GM23248 (cell line): Measurements from ENCODE around the gene DPYD. TPM values are rescaled to one million over a fixed set of nuclear protein-coding genes. Genes with fewer than 3 reads are reported as not detected.
A peak's percentile ranks its signal among the peaks of the same experiment; 100 is the strongest.

Source experiments
- DNase-seq: peaks from one replicate; pipeline ENCODE4 v3.0.0-alpha.2; 2015
- H2AFZ ChIP-seq: fragments of 200-600 bp; sonication (generic); 2 replicates; pipeline ENCODE4 v1.6.1; 2016; ENCODE audit warnings: antibody characterized with exemption
- H3F3A ChIP-seq: fragments of 200-600 bp; sonication (generic); 2 replicates; pipeline ENCODE4 v1.6.1; 2016; ENCODE audit warnings: mild to moderate bottlenecking, antibody characterized with exemption, mixed run types; ENCODE audit not compliant: insufficient read depth
- H3K27ac ChIP-seq: fragments of 200-600 bp; sonication (generic); 2 replicates; pipeline ENCODE4 v1.5.1; 2016; ENCODE audit warnings: mild to moderate bottlenecking
- H3K27me3 ChIP-seq: fragments of 200-600 bp; sonication (generic); replicated peaks from 2 replicates; pipeline ENCODE4 v1.6.1; 2016; ENCODE audit warnings: mild to moderate bottlenecking; ENCODE audit not compliant: insufficient read depth
- H3K36me3 ChIP-seq: fragments of 200-600 bp; sonication (generic); 2 replicates; pipeline ENCODE4 v1.6.1; 2016; ENCODE audit warnings: low read depth, mild to moderate bottlenecking
- H3K4me1 ChIP-seq: fragments of 200-600 bp; sonication (generic); 2 replicates; pipeline ENCODE4 v1.6.1; 2016; ENCODE audit warnings: mild to moderate bottlenecking; ENCODE audit not compliant: insufficient read depth
- H3K4me2 ChIP-seq: fragments of 200-600 bp; sonication (generic); one replicate; pipeline ENCODE4 v1.6.1; 2016; ENCODE audit warnings: mild to moderate bottlenecking; ENCODE audit not compliant: unreplicated experiment
- H3K4me3 ChIP-seq: fragments of 200-600 bp; sonication (generic); 2 replicates; pipeline ENCODE4 v1.5.1; 2016; ENCODE audit warnings: mild to moderate bottlenecking
- H3K79me2 ChIP-seq: fragments of 200-600 bp; sonication (generic); 2 replicates; pipeline ENCODE4 v1.6.1; 2016; ENCODE audit warnings: mild to moderate bottlenecking; ENCODE audit not compliant: insufficient read depth
- H3K9ac ChIP-seq: fragments of 200-600 bp; sonication (generic); 2 replicates; pipeline ENCODE4 v1.6.1; 2016; ENCODE audit warnings: mild to moderate bottlenecking
- H3K9me2 ChIP-seq: fragments of 200-600 bp; sonication (generic); 2 replicates; pipeline ENCODE4 v1.6.1; 2016; ENCODE audit warnings: mixed run types, mild to moderate bottlenecking, moderate library complexity; ENCODE audit not compliant: insufficient read depth
- H3K9me3 ChIP-seq: fragments of 200-600 bp; sonication (generic); one replicate; pipeline ENCODE4 v1.6.1; 2017; ENCODE audit warnings: low read depth
- H4K20me1 ChIP-seq: fragments of 200-600 bp; sonication (generic); 2 replicates; pipeline ENCODE4 v1.6.0; 2016; ENCODE audit not compliant: insufficient read depth
- EZH2 ChIP-seq: fragments of 200-600 bp; sonication (generic); IDR thresholded peaks from 2 replicates; pipeline ENCODE4 v1.6.1; 2018; ENCODE audit warnings: antibody characterized with exemption, mild to moderate bottlenecking; ENCODE audit not compliant: insufficient read depth, poor library complexity, severe bottlenecking
- EZH2phosphoT487 ChIP-seq: fragments of 200-600 bp; sonication (generic); IDR thresholded peaks from 2 replicates; pipeline ENCODE4 v1.6.1; 2018; ENCODE audit warnings: antibody characterized with exemption, moderate library complexity, mild to moderate bottlenecking, low read depth; ENCODE audit not compliant: insufficient read depth
- WGBS, 2 experiments: methylation state at CpG; one replicate each; pipeline ENCODE4 v1.1.6; 2015 to 2017; ENCODE audit warnings: low lambda C conversion rate in 2 of 2, low coverage in 1 of 2; ENCODE audit errors: missing lambda C conversion rate in 2 of 2; 5-methylcytosine and 5-hydroxymethylcytosine counted together
- in situ Hi-C: fragments of 300-500 bp; cut with MboI; formaldehyde crosslinking; loops from 2 replicates; pipeline ENCODE4 v1.15.0; 2020
- polyA plus RNA-seq: library from polyadenylated mRNA; unstranded; fragments of >200 nt; fragmentation: Nextera tagmentation; extraction: Ambion mirVana; gene quantifications from 2 replicates; pipeline ENCODE4 v1.2.1, GENCODE V29; 2016
- total RNA-seq: library from RNA; depleted of rRNA; stranded (reverse); fragments of >200 nt; shearing (Covaris generic); gene quantifications from 2 replicates; pipeline ENCODE4 v1.2.3, GENCODE V29; 2014

DPYD gene
- total and polyA plus RNA-seq, 2 experiments from 2014 or later, result 38.4 to 70.7 TPM

DNA sequence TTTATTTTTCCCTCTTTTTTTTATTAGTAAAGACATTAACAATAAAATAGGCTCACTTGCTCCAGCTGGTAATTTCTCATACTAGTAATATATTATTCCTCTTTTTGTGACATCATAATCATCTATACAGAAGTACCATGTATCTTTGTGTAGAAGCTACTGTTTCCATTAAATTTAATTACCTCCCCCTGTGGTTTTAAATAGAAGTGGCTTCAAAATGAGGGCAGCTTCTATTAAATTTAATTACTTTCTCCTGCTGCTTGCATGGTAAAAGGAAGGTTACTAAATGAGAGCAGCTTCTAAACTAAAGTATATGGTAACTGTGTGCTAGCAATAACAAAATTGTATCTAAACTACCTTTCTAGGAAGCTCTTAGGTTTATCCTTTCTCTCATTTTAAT, 94.0 kb downstream of the DPYD start:
- Histone ChIP-seq H3K9me3 (no peaks in the 10 kb centered on the region), H2AFZ (no peak overlapping the region), H3K36me3 (peaks cover 6% of the 10 kb centered on the region), H3K9me2 (no peaks in the 10 kb centered on the region), H3F3A (no peaks in the 10 kb centered on the region), H3K79me2 (peaks cover 4% of the 10 kb centered on the region; the same call in 1 of the 2 replicates), H3K27ac (no peak overlapping the region), H4K20me1 (0 out of 2 replicates have a peak, but pooled peaks cover 3% of the 10 kb centered on the region), H3K4me3 (no peak overlapping the region), H3K4me1 (no peaks in the 10 kb centered on the region), H3K27me3 (no peaks in the 10 kb centered on the region), H3K9ac (no peak overlapping the region), H3K4me2 (no peak overlapping the region)
- no peak for DNase-seq
- no peak for TF ChIP-seq EZH2
- TF ChIP-seq EZH2phosphoT487, result no peak
- in situ Hi-C loops, result no loop called here

DNA sequence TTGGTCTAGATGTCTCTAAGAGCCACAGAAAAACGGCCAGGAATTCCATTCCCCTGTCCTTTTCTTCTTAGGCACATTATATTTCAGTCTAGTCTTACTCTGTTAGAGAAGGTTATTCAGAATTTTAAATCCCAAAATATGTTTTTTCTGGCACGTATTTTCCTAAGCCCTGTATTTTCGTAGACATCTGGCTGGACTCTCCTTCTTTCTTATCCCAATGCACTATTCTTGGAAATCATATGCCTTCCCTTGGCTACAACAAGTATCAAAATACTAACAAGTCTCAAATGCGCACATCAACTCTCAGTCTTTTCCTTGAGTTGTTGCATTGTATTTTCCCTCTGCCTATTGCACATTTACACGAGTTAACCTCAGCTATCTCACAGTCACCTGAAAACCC, 96.2 kb downstream of the DPYD start:
- Histone ChIP-seq H3K36me3 (peaks cover 6% of the 10 kb centered on the region), H3K4me3 (no peak overlapping the region), H3K9ac (no peak overlapping the region), H3K79me2 (no peaks in the 10 kb centered on the region), H3K27me3 (no peaks in the 10 kb centered on the region), H3K9me3 (no peaks in the 10 kb centered on the region), H3K9me2 (no peaks in the 10 kb centered on the region), H3F3A (no peaks in the 10 kb centered on the region), H3K4me1 (no peaks in the 10 kb centered on the region), H3K4me2 (no peak overlapping the region), H4K20me1 (peaks cover 3% of the 10 kb centered on the region; the same call in 1 of the 2 replicates), H2AFZ (no peak overlapping the region), H3K27ac (no peak overlapping the region)
- TF ChIP-seq EZH2phosphoT487 (no peak), EZH2 (no peak)
- in situ Hi-C loops, result no loop called here
- WGBS, 2 experiments, result 83 to 90% methylated on average over 5 of the region's 5 CpGs
- DNase-seq, result no peak

DNA sequence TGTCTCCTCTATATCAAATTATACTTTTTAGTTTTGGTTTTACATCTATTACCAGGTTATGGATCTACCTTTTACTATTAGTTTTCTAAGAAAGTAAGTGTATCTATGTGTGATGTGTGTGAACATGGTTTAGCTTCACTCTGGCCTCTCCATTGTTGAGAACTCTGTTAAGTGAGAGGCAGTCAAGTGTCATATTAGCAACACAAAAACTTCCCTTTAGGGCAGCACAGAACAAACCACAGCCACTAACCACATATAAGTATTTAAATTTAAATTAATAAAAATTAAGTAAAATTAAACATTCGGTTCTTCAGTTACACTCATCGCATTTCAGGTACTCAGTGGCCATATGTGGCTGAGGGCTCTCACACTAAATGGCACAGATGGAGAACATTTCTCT, 96.6 kb downstream of the DPYD start:
- H2AFZ ChIP-seq, result no peak overlapping the region
- DNase-seq, result no peak
- H3K4me1 ChIP-seq, result no peaks in the 10 kb centered on the region
- no peak overlapping the region for H3K4me2 ChIP-seq
- 96% methylated on average over 2 of the region's 2 CpGs for WGBS, 2 experiments
- H3K4me3 ChIP-seq, result no peak overlapping the region
- no peak overlapping the region for H3K9ac ChIP-seq
- H4K20me1 ChIP-seq, result peaks cover 3% of the 10 kb centered on the region; the same call in 1 of the 2 replicates
- no peaks in the 10 kb centered on the region for H3F3A ChIP-seq
- no peaks in the 10 kb centered on the region for H3K79me2 ChIP-seq
- H3K27me3 ChIP-seq, result no peaks in the 10 kb centered on the region
- peaks cover 6% of the 10 kb centered on the region for H3K36me3 ChIP-seq
- no peak for TF ChIP-seq EZH2phosphoT487
- no peak for TF ChIP-seq EZH2
- in situ Hi-C loops, result no loop called here
- no peaks in the 10 kb centered on the region for H3K9me3 ChIP-seq
- no peaks in the 10 kb centered on the region for H3K9me2 ChIP-seq
- H3K27ac ChIP-seq, result no peak overlapping the region

DNA sequence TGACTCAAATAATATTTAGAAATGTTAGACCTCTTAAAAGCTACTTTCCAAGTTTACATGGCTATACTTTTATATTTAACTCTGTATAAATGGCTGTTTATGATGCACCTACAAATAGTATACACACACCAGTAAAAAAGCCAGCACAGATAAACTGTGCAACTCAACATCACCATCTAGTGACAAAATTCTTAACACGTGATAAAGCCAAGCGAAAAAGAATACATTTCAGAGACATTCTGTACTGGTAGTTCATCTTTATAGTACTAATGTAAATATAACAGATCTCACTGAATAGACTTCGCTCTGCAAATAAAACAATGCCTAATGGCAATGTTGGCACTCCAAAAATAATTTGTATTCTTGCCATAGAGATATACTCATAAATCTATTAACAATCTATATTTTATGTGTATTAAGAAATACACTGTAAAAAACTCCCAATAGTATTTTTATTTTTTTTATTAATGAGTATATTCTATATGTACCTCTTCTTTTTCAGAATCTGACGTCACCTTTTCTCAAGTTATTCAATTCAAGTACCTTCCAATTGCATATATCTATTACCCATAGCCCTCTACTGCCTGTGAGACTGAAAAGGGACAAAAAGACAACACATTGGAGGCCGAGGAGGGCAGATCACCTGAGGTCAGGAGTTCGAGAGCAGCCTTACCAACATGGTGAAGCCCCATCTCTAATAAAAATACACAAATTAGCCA, 100.2 kb downstream of the DPYD start:
- in situ Hi-C loops, result no loop called here
- Histone ChIP-seq H3K9me3 (no peaks in the 10 kb centered on the region), H3K27me3 (no peaks in the 10 kb centered on the region), H3K4me3 (no peak overlapping the region), H3K9ac (no peak overlapping the region), H3K9me2 (no peaks in the 10 kb centered on the region), H3F3A (no peaks in the 10 kb centered on the region), H3K79me2 (no peaks in the 10 kb centered on the region), H3K4me1 (peaks cover 5% of the 10 kb centered on the region; the same call in 1 of the 2 replicates), H3K4me2 (no peak overlapping the region), H3K36me3 (no peaks in the 10 kb centered on the region; the same call in 1 of the 2 replicates), H2AFZ (no peak overlapping the region), H3K27ac (no peak overlapping the region), H4K20me1 (no peaks in the 10 kb centered on the region; the same call in 1 of the 2 replicates)
- WGBS, 2 experiments, result 76 to 77% methylated on average over 6 of the region's 6 CpGs
- TF ChIP-seq EZH2 (no peak), EZH2phosphoT487 (no peak)
- DNase-seq, result peak; percentile 47
